ENCODE data around the gene SPZ1.
"Not testable (repeated sequence)": the region's sequence is repeated elsewhere in the genome, so short reads cannot be mapped to it uniquely, and the experiment has no call there.

Gene SPZ1

DNA sequence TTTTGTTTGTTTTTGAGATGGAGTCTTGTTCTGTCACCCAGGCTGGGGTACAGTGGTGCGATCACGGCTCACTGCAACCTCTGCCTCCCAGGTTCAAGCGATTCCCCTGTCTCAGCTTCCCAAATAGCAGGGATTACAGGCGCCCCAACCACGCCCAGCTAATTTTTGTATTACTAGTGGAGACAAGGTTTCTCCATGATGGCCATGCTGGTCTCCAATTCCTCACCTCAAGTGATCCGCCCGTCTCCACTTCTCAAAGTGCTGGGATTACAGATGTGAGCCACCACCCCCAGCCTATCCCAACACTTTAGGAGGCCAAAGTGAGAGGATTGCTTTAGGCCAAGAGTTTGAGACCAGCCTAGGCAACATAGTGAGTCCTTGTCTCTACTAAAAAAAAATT, 19.3 kb downstream of the SPZ1 start:
- no peak for DNase-seq (ENCODE audit: low read depth in 2 of 2)

GRCh38 chr5:80341016-80341775, 21.4 kb downstream of the SPZ1 start:
- DNase-seq (ENCODE audit: low read depth in 2 of 2): no peak

GRCh38 chr5:80343067-80343466, 23.3 kb downstream of the SPZ1 start:
- no peak for DNase-seq (ENCODE audit: low read depth in 2 of 2)

DNA sequence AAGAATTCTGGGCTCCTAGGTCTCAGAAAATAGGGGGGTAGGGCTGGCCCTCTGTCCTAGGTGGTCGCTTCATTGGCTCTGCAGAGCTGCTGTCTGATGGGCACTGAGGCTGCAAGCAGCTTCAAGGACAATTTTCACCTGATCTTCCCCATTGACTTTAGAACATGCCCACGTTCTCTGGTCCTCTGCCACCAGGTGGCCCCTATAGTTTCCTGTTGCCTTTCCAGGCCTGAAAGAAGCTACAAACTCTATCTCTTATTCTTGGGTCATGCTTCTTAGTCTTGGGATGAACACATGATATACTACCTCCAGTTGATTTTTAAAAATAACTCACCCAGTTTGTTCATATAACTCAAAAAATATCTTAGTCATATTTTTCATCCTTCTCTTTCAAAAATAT, 26.3 kb downstream of the SPZ1 start:
- DNase-seq (ENCODE audit: low read depth in 2 of 2): no peak

- no peak for DNase-seq (ENCODE audit: low read depth in 2 of 2)
Measured at GRCh38 chr5:80348171-80348570, 28.4 kb downstream of the SPZ1 start.

DNA sequence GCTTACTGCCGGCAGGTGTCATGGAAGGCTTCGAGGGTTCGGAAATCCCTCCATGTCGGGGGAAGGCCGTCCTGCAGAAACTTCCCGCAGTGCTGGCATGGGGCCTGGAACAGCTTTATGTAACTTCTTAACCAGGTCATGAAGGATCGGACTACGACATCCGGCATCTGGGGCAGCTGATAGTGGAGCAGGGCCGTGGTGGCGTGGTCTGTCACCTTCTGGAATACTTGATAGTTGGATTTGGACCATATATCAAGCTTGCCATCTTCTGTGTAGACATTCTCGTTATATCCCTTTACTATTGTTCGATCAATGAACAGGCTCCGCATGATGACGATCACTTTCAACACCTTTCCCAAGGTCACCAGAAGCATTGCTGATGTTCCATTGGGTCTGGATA, 31.2 kb downstream of the SPZ1 start:
- not testable (repeated sequence) for DNase-seq (ENCODE audit: low read depth in 2 of 2)

GRCh38 chr5:80355686-80356085, 35.9 kb downstream of the SPZ1 start:
- no peak for DNase-seq (ENCODE audit: low read depth in 2 of 2)

DNA sequence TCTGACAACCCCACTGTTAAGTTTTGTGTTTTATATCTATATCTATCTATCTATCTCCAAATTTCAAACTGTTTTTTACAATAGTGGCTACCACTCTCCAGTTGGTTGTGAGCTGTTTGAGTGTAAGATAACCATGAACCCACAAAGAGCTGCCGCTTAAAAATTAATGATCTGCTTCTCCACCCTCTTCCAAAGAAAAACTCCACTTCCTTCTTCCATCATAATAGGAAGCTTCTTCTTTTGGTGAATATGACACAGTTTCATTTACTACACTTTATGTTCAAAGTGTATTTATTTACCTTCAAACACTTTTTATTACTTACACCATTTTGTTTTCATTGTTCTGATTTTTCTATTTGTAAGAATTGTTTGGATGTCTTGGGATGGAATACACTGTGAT, 37.9 kb downstream of the SPZ1 start:
- no peak for DNase-seq (ENCODE audit: low read depth in 2 of 2)

DNA sequence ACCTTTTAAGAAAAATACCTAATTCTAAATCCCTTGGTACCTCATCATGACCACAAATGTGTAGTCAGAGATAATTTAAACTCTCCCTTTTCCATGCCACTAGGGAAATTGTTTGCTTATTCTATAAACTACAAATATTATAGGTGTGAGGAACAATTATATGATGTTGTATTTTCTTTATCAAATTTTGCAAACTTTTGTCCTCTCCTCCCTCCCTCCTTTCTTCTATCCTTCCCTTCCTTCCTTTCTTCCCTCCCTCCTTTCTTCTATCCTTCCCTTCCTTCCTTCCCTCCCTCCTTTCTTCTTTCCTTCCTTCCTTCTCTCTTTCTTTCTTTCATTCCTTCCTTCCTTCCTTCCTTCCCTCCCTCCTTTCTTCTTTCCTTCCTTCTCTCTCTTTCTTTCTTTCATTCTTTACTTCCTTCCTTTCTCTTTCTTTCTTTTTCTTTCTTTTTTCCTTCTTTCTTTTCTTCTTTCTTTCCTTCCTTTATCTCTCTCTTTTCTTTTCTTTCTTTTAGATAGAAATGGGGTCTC, 41.2 kb downstream of the SPZ1 start:
- no peak for DNase-seq (ENCODE audit: low read depth in 2 of 2)

- DNase-seq (ENCODE audit: low read depth in 2 of 2): no peak
Measured at GRCh38 chr5:80364892-80365291, 45.1 kb downstream of the SPZ1 start.

- no peak for DNase-seq (ENCODE audit: low read depth in 2 of 2)
Measured at GRCh38 chr5:80368661-80369480, 49.1 kb downstream of the SPZ1 start.

DNA sequence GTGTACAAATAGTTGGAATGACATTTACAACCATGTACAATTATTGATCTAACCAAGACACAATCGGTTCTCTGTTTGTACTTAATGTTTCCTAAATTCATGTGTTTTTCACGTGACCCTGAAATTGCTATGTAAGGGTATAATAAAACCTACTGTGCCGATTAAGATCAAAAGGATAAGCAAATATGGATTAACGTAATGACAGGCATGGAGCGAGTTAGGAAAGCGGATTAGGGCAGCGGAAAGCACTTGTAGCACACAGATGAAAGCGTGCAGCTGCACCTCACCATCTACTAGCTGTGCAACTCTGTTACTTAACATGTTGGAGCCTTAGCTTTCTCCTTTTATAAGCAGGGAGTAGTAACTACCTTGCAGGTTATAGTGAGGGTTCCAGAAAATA, 49.7 kb downstream of the SPZ1 start:
- DNase-seq (ENCODE audit: low read depth in 2 of 2): no peak

DNA sequence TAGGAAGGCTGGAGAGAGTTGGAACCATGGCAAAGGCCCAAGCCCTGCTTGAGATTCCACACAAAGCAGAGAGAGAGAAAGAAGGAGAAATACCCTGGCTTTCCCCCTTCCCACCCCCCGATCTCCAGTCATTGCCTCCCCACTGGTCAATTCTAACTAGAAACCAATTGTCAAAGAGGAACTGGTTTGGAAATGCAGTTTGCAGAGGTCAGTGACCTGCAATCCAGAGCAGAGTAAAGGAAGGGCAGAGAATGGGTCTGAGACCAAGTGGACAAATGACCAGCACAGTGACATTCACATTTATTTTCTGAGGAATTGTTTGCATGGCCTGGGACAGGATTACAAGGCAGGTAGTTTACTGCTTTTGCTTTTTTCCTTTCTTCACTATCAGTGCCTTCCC, 50.6 kb downstream of the SPZ1 start:
- DNase-seq (ENCODE audit: low read depth in 2 of 2): no peak

Measured in fibroblast of skin of left biceps (primary cell).